GM21526 (cell line): Measurements from ENCODE around the gene SUN1.
A peak's percentile ranks its signal among the peaks of the same experiment; 100 is the strongest.
"Not testable (repeated sequence)": the region's sequence is repeated elsewhere in the genome, so short reads cannot be mapped to it uniquely, and the experiment has no call there.

Experiments used
- ATAC-seq: cut with Tn5 transposase; IDR thresholded peaks from one replicate; pipeline ENCODE4 v1.9.1; 2021; ENCODE audit warnings: moderate library complexity; ENCODE audit not compliant: unreplicated experiment, low FRiP score

Gene SUN1

GRCh38 chr7:831596-832166 lies 595 bp upstream of the SUN1 start:
- peak; percentile 55 for ATAC-seq

GRCh38 chr7:832968-833424 lies 720 bp downstream of the SUN1 start:
- no peak for ATAC-seq

GRCh38 chr7:833601-834258 lies 1.5 kb downstream of the SUN1 start:
- ATAC-seq = no peak

GRCh38 chr7:834277-834676 lies 2.0 kb downstream of the SUN1 start:
- no peak for ATAC-seq

GRCh38 chr7:835021-835420 lies 2.7 kb downstream of the SUN1 start:
- no peak for ATAC-seq

GRCh38 chr7:835485-836401 lies 3.5 kb downstream of the SUN1 start:
- ATAC-seq = no peak

GRCh38 chr7:836429-836828 lies 4.2 kb downstream of the SUN1 start:
- ATAC-seq = no peak

GRCh38 chr7:837001-837400 lies 4.7 kb downstream of the SUN1 start:
- ATAC-seq = no peak

- no peak for ATAC-seq
These were observed 7.8 kb downstream of the SUN1 start for GRCh38 chr7:840001-840600.

- no peak for ATAC-seq
These were observed 9.7 kb downstream of the SUN1 start for GRCh38 chr7:841943-842342.

GRCh38 chr7:842431-843031 lies 10.3 kb downstream of the SUN1 start:
- no peak for ATAC-seq

- ATAC-seq = no peak
These were observed 11.0 kb downstream of the SUN1 start for GRCh38 chr7:843230-843629.

GRCh38 chr7:844043-844442 lies 11.8 kb downstream of the SUN1 start:
- ATAC-seq = no peak

- ATAC-seq = no peak
These were observed 12.2 kb downstream of the SUN1 start for GRCh38 chr7:844514-844913.

- no peak for ATAC-seq
These were observed 12.8 kb downstream of the SUN1 start for GRCh38 chr7:845091-845490.

- no peak for ATAC-seq
These were observed 13.5 kb downstream of the SUN1 start for GRCh38 chr7:845731-846130.

GRCh38 chr7:846958-847650 lies 14.8 kb downstream of the SUN1 start:
- ATAC-seq = not testable (repeated sequence)

- not testable (repeated sequence) for ATAC-seq
These were observed 15.5 kb downstream of the SUN1 start for GRCh38 chr7:847728-848127.

GRCh38 chr7:849145-849544 lies 16.9 kb downstream of the SUN1 start:
- no peak for ATAC-seq

GRCh38 chr7:849781-850180 lies 17.5 kb downstream of the SUN1 start:
- ATAC-seq = no peak
